Astrocyte of the cerebellum (primary cell): ENCODE measurements around the gene EDA.

ENCODE experiments used
- DNase-seq: peaks from one replicate; pipeline ENCODE4 v3.0.0-alpha.2; 2011; ENCODE audit warnings: low read depth
- H3K4me3 ChIP-seq: 2 replicates; pipeline ENCODE4 v1.5.1; 2011; ENCODE audit warnings: mild to moderate bottlenecking, low read depth, low read length, moderate library complexity
- in situ Hi-C: cut with HindIII; loops from 2 replicates; pipeline ENCODE4 v1.10.0; 2017; ENCODE audit warnings: low sequenced_read_pairs
- TF ChIP-seq, protein P1 (sequence below): IDR thresholded peaks from 2 replicates; pipeline ENCODE4 v1.5.1; 2012; ENCODE audit warnings: low read length, low read depth, moderate library complexity, mild to moderate bottlenecking; ENCODE audit errors: missing control alignments

EDA gene

DNA sequence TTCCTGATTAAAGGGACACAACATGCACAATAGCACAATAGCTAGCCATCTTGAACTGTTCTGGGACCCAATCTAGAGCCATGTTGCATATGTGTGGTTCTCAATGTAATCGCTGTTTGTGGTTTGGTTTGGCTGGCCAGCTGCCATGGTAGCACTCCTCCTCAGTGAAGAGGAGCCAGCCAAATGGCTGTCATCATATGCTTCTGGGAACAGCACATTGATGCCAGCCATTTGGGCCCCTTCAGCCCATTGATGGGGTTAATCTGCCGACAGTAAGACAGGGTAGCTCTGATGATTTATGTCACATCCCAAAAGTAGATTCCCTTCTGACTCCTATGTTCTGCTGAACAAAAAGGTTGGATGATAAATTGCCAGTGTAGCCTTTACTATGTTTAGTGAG, 385.4 kb downstream of the EDA start:
- H3K4me3 ChIP-seq = no peak overlapping the region
- in situ Hi-C loops = no loop called here
- TF ChIP-seq, protein P1, sequence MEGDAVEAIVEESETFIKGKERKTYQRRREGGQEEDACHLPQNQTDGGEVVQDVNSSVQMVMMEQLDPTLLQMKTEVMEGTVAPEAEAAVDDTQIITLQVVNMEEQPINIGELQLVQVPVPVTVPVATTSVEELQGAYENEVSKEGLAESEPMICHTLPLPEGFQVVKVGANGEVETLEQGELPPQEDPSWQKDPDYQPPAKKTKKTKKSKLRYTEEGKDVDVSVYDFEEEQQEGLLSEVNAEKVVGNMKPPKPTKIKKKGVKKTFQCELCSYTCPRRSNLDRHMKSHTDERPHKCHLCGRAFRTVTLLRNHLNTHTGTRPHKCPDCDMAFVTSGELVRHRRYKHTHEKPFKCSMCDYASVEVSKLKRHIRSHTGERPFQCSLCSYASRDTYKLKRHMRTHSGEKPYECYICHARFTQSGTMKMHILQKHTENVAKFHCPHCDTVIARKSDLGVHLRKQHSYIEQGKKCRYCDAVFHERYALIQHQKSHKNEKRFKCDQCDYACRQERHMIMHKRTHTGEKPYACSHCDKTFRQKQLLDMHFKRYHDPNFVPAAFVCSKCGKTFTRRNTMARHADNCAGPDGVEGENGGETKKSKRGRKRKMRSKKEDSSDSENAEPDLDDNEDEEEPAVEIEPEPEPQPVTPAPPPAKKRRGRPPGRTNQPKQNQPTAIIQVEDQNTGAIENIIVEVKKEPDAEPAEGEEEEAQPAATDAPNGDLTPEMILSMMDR = no peak
- no peak for DNase-seq

DNA sequence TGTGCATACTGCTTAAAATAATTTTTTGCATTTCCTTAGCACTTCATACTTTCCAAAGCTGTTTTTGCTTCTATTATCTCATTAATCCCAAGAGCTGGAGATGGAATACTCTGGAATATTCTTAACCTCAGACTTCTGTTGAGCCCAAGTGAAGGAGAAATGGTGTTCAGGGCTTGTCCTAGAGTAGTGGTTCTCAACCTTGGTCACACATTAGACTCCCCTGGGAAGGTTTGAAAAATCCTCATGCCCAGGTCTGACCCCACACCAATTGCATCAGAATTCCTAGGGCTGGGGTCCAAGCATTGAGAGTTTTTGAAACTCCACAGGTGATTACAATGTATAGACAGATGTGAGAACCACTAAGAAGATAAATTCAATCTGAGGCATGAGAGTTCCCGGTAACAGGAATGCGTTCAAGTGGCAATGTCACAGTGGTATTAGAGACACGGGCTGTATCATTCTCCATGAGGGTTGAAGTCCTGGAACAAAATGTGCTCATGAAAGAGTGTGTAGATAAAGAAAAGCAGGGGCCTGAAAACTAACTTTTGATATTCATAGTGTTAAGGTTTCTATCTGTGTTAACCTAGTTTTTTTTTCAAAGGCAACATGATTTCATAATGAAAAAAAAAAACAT, 385.9 kb downstream of the EDA start:
- DNase-seq = no peak

DNA sequence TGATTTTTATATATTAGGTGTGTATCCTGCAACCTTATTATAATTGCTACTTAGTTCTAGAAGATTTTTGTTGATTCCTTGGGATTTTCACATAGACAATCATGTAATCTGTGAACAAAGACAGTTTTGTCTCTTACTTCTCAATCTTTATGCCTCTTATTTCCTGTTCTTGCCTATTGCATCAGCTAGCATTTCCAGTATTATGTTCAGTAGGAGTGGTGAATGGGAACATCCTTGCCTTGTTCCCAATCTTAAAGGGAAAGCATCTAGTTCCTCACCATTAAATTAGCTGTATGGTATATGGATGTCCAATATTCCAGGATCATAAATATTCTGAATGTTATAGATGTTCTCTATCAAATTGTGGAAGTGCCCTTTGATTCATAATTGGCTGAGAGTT, 392.0 kb downstream of the EDA start:
- in situ Hi-C loops = no loop called here
- H3K4me3 ChIP-seq = no peak overlapping the region
- TF ChIP-seq, protein P1 = no peak
- DNase-seq = no peak

More for the DNA sequence above, 385.9 kb downstream of the EDA start:
- H3K4me3 ChIP-seq = no peak overlapping the region
- TF ChIP-seq, protein P1 = no peak
- in situ Hi-C loops = no loop called here

DNA sequence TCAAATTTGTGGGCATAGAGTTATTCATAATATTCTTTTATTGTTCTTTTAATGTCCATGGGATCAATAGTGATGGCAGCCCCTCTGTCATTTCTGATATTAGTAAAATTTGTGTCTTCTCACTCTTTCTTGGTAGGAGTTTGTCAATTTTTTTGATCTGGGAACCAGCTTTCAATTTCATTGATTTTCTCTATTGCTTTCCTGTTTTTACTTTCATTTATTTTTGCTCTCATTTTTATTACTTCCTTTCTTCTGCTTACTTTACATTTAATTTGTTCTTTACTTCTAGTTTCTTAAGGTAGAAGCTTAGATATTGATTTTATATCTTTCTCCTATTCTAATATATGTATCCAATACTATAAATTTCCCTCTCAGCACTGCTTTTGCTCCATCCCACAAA, 393.1 kb downstream of the EDA start:
- DNase-seq = no peak
- in situ Hi-C loops = no loop called here
- no peak overlapping the region for H3K4me3 ChIP-seq
- TF ChIP-seq, protein P1 = no peak

DNA sequence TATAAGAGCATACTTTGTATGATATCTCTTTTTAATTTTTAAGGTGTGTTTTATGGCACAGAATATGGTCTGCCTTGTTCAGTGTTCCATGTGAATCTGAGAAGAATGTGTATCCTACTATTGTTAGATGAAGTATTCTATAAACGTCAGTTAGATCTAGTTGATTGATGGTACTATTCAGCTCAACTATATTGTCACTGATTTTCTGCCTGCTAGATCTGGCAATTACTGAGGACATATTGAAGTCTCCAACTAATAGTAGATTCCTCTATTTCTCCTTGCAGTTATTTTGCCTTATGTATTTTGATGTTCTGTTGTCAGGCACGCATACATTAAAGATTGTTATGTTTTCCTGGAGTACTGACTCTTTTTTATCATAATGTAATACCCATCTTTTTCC, 394.1 kb downstream of the EDA start:
- no peak overlapping the region for H3K4me3 ChIP-seq
- in situ Hi-C loops = no loop called here
- TF ChIP-seq, protein P1 = no peak
- DNase-seq = no peak

DNA sequence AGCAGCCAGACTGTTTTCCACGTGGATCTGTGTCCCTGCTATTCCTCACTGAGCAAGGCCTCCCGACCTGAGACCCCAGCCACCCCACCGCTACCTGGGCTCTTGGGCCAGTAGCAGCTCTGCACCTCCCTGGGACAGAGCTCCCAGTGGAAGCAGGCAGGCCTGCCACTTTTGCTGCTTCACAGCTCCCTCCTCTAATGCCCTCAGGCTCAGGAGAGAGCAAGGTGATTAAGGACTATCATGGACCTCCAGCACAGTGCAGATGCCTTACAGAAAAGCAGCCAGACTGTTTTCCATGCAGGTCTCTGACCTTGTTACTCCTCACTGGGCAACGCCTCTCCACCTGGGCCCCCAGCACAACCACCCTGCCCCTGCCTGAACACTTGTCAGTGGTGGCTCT, 396.8 kb downstream of the EDA start:
- H3K4me3 ChIP-seq = no peak overlapping the region
- no peak for DNase-seq
- TF ChIP-seq, protein P1 = no peak
- in situ Hi-C loops = no loop called here
